Measurements from ENCODE around the gene C6orf118.

GRCh38 chr6:165274611-165275010 lies 34.8 kb downstream of the C6orf118 start:
- TF ChIP-seq POLR2A (IDR thresholded peaks at IDR 0.05; ENCODE audit: low read depth, low read length) (no peak), TAF1 (IDR thresholded peaks at IDR 0.05; ENCODE audit: low read depth, low read length) (no peak), POLR2AphosphoS5 (IDR thresholded peaks at IDR 0.05; ENCODE audit: low read depth, low read length) (no peak)
